Epithelial cell of proximal tubule (primary cell): Measurements from ENCODE around the gene PTDSS2. TPM values are rescaled to one million over a fixed set of nuclear protein-coding genes. Genes with fewer than 3 reads are reported as not detected.
"Not testable (repeated sequence)": the region's sequence is repeated elsewhere in the genome, so short reads cannot be mapped to it uniquely, and the experiment has no call there.

Experiments used
- DNase-seq: peaks from one replicate; pipeline ENCODE4 v3.0.0-alpha.2; 2011; ENCODE audit warnings: low read depth
- H3K4me3 ChIP-seq: 2 replicates; pipeline ENCODE4 v1.5.1; 2011; ENCODE audit warnings: low read depth, mild to moderate bottlenecking, low read length
- total RNA-seq: library from RNA; depleted of rRNA; stranded (reverse); fragments of >200 nt; gene quantifications from 2 replicates; pipeline ENCODE4 v1.2.3, GENCODE V29; 2015
- TF ChIP-seq, protein P1 (sequence below): conservative IDR thresholded peaks from 2 replicates; pipeline ENCODE4 v1.5.1; 2012; ENCODE audit warnings: low read depth, mild to moderate bottlenecking, low read length

PTDSS2 gene
- 53.4 and 66.1 TPM in 2 replicates for total RNA-seq

DNA sequence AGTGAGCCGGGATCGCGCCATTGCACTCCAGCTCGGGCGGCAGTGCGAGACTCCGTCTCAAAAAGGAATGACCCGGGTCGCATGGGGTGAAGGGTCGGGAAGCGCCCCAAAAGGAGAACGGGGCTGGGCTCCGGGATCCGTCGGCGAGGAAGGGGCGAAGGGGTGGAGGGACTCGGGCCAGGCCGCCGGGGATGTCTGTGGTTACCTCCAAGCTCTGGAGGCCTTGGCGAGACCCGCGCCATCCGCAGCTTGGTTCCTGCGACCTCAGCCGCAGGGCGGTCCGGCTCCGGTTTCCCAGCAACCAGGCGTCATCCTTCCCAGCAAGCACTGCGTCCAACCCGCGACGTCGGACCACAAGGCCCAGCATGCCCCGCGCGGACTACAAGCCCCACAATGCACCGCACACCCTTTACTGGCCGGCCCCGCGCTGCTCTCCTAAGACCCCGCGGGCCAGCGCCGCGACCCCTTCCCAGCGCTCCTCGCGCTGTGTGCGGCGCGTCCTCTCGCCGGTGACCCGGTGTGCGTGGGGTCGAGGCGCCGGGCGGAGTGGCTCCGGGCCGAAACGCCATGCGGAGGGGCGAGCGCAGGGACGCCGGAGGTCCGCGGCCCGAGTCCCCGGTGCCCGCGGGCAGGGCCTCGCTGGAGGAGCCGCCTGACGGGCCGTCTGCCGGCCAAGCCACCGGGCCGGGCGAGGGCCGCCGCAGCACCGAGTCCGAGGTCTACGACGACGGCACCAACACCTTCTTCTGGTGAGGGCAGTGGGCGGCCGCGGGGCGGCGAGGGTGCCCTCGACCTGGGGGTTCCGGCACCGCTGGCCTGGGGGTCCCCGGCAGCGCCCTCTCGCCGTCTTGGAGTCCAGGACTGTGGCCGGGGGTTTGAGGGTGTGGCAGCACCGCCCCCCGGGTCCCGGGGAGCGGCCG lies at the start of gene PTDSS2:
Gene PTDSS2 (plus strand): TSS at position 391 of the 920 bp plus-strand sequence. CDS start 177 bp downstream, at position 568.
- H3K4me3 ChIP-seq: peak within 1 kb of the TSS; percentile 80
- DNase-seq: peak; percentile 64
- TF ChIP-seq, protein P1, sequence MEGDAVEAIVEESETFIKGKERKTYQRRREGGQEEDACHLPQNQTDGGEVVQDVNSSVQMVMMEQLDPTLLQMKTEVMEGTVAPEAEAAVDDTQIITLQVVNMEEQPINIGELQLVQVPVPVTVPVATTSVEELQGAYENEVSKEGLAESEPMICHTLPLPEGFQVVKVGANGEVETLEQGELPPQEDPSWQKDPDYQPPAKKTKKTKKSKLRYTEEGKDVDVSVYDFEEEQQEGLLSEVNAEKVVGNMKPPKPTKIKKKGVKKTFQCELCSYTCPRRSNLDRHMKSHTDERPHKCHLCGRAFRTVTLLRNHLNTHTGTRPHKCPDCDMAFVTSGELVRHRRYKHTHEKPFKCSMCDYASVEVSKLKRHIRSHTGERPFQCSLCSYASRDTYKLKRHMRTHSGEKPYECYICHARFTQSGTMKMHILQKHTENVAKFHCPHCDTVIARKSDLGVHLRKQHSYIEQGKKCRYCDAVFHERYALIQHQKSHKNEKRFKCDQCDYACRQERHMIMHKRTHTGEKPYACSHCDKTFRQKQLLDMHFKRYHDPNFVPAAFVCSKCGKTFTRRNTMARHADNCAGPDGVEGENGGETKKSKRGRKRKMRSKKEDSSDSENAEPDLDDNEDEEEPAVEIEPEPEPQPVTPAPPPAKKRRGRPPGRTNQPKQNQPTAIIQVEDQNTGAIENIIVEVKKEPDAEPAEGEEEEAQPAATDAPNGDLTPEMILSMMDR: no peak

DNA sequence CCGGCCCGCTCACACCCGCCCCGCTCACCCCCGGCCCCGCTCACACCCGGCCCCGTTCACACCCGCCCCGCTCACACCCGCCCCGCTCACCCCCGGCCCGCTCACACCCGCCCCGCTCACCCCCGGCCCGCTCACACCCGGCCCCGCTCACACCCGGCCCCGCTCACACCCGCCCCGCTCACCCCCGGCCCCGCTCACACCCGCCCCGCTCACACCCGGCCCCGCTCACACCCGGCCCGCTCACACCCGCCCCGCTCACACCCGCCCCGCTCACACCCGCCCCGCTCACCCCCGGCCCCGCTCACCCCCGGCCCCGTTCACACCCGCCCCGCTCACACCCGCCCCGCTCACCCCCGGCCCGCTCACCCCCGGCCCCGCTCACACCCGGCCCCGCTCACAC lies 48.9 kb upstream of the PTDSS2 start:
- H3K4me3 ChIP-seq, DNase-seq: not testable (repeated sequence)

DNA sequence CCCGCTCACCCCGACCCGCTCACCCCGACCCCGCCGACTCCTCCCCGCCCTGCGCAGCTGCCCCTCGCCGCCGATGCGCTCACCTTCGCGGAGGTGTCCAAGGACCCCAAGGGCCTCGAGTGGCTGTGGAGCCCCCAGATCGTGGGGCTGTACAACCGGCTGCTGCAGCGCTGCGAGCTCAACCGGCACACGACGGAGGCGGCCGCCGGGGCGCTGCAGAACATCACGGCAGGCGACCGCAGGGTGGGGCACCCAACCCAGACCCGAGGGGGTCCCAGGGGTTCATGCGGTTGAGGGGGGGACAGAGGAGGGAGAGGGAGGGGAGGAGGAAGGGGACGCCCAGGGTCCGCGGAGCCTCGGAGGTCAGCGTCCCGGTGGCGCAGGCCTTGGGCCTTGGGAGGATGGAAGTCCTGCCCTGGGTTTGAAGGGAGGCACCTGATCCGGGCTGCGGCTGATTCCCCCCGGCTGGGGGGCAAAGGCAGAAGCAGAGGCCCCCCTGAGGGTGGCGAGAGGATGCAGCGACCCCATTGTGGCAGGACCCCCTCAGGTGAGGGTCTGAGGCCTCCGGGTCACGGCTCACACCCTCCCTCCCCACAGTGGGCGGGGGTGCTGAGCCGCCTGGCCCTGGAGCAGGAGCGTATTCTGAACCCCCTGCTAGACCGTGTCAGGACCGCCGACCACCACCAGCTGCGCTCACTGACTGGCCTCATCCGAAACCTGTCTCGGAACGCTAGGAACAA lies 46.9 kb upstream of the PTDSS2 start:
- TF ChIP-seq, protein P1: no peak
- H3K4me3 ChIP-seq: no peak overlapping the region
- no peak for DNase-seq

DNA sequence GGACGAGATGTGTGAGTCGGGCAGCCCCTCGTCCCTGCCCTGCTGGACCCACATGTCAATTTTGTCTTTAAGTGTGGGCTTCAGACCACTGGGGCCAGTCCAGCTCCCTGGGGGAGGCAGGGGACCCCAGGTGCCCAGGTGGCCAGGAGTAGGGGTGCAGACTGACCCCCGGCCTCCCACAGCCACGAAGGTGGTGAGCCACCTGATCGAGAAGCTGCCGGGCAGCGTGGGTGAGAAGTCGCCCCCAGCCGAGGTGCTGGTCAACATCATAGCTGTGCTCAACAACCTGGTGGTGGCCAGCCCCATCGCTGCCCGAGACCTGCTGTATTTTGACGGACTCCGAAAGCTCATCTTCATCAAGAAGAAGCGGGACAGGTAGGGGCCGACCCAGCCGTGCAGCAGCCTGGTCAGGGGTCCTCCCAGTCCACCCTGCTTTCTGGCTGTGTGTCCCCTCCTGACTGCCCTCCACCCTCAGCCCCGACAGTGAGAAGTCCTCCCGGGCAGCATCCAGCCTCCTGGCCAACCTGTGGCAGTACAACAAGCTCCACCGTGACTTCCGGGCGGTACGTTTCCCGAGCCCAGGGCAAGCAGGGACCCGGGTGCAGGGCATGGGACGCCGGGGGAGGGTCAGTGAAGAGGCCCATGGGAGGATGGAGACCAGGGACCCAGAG lies 46.2 kb upstream of the PTDSS2 start:
- no peak overlapping the region for H3K4me3 ChIP-seq
- TF ChIP-seq, protein P1: no peak
- no peak for DNase-seq

DNA sequence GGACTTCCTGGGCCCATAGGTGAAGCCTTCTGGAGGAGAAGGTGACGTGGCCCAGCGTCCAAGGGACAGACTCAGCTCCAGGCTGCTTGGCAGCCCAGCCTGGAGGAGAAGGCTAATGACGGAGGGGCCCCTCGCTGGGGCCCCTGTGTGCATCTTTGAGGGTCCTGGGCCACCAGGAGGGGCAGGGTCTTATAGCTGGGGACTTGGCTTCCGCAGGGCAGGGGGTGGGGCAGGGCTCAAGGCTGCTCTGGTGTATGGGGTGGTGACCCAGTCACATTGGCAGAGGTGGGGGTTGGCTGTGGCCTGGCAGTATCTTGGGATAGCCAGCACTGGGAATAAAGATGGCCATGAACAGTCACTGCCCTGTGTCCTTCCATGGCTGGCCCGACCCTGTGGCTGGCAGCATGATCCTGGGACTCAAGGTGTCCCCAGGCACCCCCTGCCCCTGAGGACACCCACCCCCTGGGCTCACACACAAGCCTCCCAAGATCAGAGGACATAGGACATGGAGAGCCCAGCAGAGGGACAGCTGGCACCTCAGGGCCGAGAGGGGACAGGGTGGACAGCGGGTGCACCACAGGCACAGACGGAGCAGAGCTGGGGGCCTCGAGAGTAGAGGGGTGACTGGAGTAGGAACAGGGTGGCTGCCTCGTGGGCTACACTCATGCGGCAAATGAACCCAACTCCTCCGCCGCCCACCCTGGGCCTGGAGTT lies 45.4 kb upstream of the PTDSS2 start:
- no peak for DNase-seq
- TF ChIP-seq, protein P1: no peak
- no peak overlapping the region for H3K4me3 ChIP-seq

DNA sequence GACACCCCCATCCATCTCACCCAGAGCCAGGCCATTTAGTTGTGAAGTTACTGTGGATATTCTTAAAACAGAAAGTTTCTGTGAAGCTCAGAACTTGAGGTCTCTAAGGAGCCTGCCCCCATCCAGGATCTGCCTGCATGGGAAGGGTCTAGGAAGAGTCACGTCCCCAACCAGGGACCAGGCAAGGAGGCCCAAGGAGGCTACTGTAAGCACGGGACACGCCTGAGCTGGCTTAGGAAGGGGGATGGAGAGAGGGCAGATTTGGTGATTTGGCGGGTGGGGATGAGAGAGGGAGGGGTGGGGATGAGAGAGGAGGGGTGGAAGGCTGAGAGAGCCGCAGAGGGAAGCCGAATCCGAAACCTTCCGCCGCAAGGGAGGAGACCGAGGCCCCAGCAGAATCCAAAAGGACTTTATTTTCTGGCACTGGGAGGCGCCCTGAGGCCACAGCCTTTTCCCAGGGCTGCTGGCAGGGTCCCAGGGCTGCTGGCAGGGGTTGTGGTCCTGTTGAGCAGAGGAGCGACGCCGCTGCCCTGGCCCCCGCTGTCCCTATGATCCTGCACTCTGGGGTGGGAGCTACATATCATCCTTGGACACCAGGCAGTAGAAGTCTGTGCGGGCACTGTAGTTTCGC lies 44.6 kb upstream of the PTDSS2 start:
- TF ChIP-seq, protein P1: peak; percentile 4
- no peak for DNase-seq
- peak overlapping the region; percentile 71 for H3K4me3 ChIP-seq
